ENCODE measurements around the gene PRRG2. TPM values are rescaled to one million over a fixed set of nuclear protein-coding genes. Genes with fewer than 3 reads are reported as not detected.
"Not testable (repeated sequence)": the region's sequence is repeated elsewhere in the genome, so short reads cannot be mapped to it uniquely, and the experiment has no call there.

PRRG2 gene
- total and polyA plus RNA-seq, 12 donors = 0.28 to 1.2 (median 0.85) TPM; not detected in 2

DNA sequence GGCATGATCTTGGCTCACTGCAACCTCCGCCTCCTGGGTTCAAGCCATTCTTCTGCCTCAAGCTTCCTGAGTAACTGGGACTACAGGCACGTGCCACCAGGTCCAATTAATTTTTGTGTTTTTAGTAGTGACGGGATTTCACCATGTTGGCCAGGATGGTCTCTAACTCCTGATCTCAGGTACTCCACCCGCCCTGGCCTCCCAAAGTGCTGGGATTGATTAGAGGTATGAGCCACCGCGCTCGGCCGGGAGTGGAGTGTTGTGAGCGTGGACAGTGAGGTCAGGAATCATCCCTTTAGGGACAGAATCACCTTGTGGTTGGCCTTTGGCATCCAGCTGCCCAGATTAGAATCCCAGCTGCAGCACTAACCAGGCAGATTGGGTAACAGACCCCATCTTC, 48.5 kb downstream of the PRRG2 start:
- WGBS, 4 donors = 87 to 93% (median 89%) methylated on average over 6 to 9 of the region's 9 CpGs
- intact Hi-C loops (cut with DNase I) = loop anchor here in 1 of 2 donors (5.0 kb wide), 1 partner anchor 32 kb away; no protein-coding TSS in a partner anchor
- Histone ChIP-seq H3K36me3 (replicated peaks in 1 of 2) (peaks cover 0 to 22% of the 10 kb centered on the region in 2 donors), H3K27ac (no peak overlapping the region), H3K27me3 (no peaks in the 10 kb centered on the region), H3K4me3 (no peak overlapping the region), H3K4me1 (replicated peaks in 1 of 2) (peaks cover 0 to 6% of the 10 kb centered on the region in 2 donors), H3K9me3 (replicated peaks in 1 of 3) (no peaks in the 10 kb centered on the region)
- no peak for DNase-seq
- TF ChIP-seq POLR2A (IDR thresholded peaks at IDR 0.05) = no peak
- TF ChIP-seq, protein P1, sequence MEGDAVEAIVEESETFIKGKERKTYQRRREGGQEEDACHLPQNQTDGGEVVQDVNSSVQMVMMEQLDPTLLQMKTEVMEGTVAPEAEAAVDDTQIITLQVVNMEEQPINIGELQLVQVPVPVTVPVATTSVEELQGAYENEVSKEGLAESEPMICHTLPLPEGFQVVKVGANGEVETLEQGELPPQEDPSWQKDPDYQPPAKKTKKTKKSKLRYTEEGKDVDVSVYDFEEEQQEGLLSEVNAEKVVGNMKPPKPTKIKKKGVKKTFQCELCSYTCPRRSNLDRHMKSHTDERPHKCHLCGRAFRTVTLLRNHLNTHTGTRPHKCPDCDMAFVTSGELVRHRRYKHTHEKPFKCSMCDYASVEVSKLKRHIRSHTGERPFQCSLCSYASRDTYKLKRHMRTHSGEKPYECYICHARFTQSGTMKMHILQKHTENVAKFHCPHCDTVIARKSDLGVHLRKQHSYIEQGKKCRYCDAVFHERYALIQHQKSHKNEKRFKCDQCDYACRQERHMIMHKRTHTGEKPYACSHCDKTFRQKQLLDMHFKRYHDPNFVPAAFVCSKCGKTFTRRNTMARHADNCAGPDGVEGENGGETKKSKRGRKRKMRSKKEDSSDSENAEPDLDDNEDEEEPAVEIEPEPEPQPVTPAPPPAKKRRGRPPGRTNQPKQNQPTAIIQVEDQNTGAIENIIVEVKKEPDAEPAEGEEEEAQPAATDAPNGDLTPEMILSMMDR (IDR thresholded peaks at IDR 0.05) = no peak

DNA sequence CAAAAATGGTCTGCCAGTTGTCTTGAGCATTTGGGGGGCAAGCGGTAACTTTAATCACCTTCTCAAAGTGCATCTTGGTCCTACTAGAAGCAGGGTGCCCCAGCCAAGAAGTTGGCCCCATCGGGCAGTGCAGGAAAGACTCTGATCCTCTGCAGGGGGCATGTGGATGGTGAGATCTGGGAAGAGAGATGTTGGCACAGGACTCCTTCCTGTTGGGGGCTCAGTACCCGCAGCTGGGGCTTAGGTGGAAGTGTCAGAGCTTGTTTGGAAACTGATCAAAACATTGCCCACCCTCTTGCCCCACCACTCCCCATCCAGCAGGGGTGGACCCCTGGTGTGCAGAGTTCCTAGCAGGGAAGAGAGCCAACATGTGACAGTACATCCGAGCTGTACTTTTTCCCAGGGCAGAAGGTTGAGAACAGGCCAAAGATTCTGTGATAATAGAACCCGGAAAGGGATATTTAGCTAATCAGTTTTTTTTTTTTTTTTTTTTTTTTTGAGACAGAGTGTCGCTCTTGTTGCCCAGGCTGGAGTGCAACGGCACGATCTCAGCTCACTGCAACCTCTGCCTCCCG, 50.0 kb downstream of the PRRG2 start:
- peaks cover 0 to 13% of the 10 kb centered on the region in 2 donors for H3K36me3 ChIP-seq (replicated peaks in 1 of 2)

DNA sequence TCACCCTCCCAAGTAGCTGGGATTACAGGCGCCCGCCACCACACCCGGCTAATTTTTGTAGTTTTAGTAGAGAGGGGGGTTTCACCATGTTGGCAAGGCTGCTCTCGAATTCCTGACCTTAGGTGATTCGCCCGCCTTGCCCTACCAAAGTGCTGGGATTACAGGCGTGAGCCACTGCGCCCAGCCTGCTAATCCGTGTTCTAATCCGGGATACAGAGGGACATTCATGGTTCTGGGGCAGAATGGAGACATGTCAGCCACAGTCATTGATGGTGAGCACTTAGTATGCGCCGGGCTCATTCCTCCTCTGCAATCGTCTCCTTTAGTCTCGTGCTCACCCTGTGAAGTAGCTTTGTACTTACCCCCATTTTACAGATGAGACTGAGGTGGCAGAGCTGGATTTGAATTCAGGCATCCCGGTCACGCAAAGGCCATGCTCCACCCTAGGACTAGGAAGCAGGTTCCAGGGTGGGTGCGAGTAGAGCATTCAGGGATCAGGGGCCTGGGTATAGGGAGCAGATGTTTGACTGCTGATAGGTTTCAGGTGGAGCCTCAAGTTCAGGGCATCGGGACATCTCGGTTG, 50.6 kb downstream of the PRRG2 start:
- DNase-seq = no peak
- Histone ChIP-seq H3K27me3 (no peaks in the 10 kb centered on the region), H3K4me1 (replicated peaks in 1 of 2) (peaks cover 0 to 6% of the 10 kb centered on the region in 2 donors), H3K9me3 (replicated peaks in 1 of 3) (no peaks in the 10 kb centered on the region), H3K36me3 (replicated peaks in 1 of 2) (peaks cover 0 to 8% of the 10 kb centered on the region in 2 donors), H3K4me3 (no peak overlapping the region), H3K27ac (peak overlapping the region in 1 of 5 donors; percentile 42)
- no peak for TF ChIP-seq POLR2A (IDR thresholded peaks at IDR 0.05)
- TF ChIP-seq, protein P1 (IDR thresholded peaks at IDR 0.05) = no peak
- intact Hi-C loops (cut with DNase I) = loop anchor here in 1 of 2 donors (5.0 kb wide), 1 partner anchor 34 kb away; no protein-coding TSS in a partner anchor
- 81 to 86% (median 83%) methylated on average over 18 to 19 of the region's 19 CpGs for WGBS, 4 donors

More for the DNA sequence above, 50.0 kb downstream of the PRRG2 start:
- intact Hi-C loops (cut with DNase I) = loop anchor here in 1 of 2 donors (5.0 kb wide), 1 partner anchor 34 kb away; no protein-coding TSS in a partner anchor
- Histone ChIP-seq H3K4me3 (no peak overlapping the region), H3K27me3 (no peaks in the 10 kb centered on the region), H3K4me1 (replicated peaks in 1 of 2) (peaks cover 0 to 6% of the 10 kb centered on the region in 2 donors), H3K27ac (peak overlapping the region in 1 of 5 donors; percentile 42), H3K9me3 (replicated peaks in 1 of 3) (no peaks in the 10 kb centered on the region)
- WGBS, 4 donors = 22 to 34% (median 24%) methylated on average over 9 of the region's 9 CpGs
- TF ChIP-seq POLR2A (IDR thresholded peaks at IDR 0.05) = no peak
- TF ChIP-seq, protein P1 (IDR thresholded peaks at IDR 0.05) = no peak
- peak in 2 of 7 donors; percentile 35 to 51 for DNase-seq

DNA sequence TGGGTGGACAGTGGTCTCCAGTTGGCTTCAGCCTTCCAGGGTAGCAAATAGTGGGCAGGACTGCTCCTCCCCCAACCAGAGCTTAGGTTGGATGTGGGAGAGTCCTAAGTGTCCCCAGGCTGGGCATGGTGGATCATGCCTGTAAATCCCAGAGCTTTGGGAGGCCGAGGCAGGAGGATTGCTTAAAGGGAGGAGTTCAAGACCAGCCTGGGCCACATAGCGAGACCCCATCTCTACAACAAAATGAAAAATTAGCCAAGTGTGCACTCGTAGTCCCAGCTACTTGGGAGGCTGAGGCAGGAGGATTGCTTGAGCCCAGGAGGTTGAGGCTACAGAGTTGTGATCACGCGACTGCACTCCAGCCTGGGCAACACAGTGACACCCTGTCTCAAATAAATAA, 51.5 kb downstream of the PRRG2 start:
- no peak overlapping the region for H3K4me3 ChIP-seq
- no peak overlapping the region for H3K27ac ChIP-seq
- DNase-seq = no peak
- no peaks in the 10 kb centered on the region for H3K9me3 ChIP-seq (replicated peaks in 1 of 3)
- no peaks in the 10 kb centered on the region for H3K27me3 ChIP-seq
- no peaks in the 10 kb centered on the region for H3K36me3 ChIP-seq (replicated peaks in 1 of 2)
- whole genome bisulfite sequencing, 4 donors = 87 to 91% (median 89%) methylated on average over 4 to 5 of the region's 5 CpGs
- peaks cover 0 to 6% of the 10 kb centered on the region in 2 donors for H3K4me1 ChIP-seq (replicated peaks in 1 of 2)
- no peak for TF ChIP-seq POLR2A (IDR thresholded peaks at IDR 0.05)
- TF ChIP-seq, protein P1 (IDR thresholded peaks at IDR 0.05) = no peak
- intact Hi-C loops (cut with DNase I) = loop anchor here in 1 of 2 donors (5.0 kb wide), 1 partner anchor 35 kb away; no protein-coding TSS in a partner anchor

DNA sequence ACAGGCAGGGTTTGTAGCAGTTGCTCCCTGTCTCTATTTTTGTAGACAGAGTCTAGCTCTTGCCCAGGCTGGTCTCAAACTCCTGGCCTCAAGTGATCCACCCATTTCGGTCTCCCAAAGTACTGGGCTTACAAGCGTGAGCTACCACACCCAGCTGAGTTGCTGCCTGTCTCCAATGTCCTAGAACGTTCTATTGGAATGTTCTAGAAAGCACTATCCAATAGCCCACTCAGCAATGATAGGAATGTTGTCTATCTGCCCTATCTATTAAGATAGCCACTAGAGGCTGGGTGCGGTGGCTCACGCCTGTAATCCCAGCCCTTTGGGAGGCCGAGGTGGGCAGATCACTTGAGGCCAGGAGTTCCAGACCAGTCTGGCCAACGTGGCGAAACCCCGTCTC, 52.2 kb downstream of the PRRG2 start:
- WGBS, 4 donors = 73 to 89% (median 74%) methylated on average over 5 to 9 of the region's 9 CpGs
- not testable (repeated sequence) for H3K9me3 ChIP-seq (replicated peaks in 1 of 3); H3K27me3 ChIP-seq; H3K4me3 ChIP-seq; DNase-seq; H3K36me3 ChIP-seq (replicated peaks in 1 of 2)
- H3K27ac ChIP-seq = peak overlapping the region in 1 of 5 donors; percentile 34
- H3K4me1 ChIP-seq (replicated peaks in 1 of 2) = peaks cover 3 to 12% of the 10 kb centered on the region in 2 donors
- intact Hi-C loops (cut with DNase I) = loop anchor here in 1 of 2 donors (5.0 kb wide), 1 partner anchor 36 kb away; no protein-coding TSS in a partner anchor
